ENCODE data around the gene RBM11.
"Not testable (repeated sequence)": the region's sequence is repeated elsewhere in the genome, so short reads cannot be mapped to it uniquely, and the experiment has no call there.

Gene RBM11, protein sequence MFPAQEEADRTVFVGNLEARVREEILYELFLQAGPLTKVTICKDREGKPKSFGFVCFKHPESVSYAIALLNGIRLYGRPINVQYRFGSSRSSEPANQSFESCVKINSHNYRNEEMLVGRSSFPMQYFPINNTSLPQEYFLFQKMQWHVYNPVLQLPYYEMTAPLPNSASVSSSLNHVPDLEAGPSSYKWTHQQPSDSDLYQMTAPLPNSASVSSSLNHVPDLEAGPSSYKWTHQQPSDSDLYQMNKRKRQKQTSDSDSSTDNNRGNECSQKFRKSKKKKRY

DNA sequence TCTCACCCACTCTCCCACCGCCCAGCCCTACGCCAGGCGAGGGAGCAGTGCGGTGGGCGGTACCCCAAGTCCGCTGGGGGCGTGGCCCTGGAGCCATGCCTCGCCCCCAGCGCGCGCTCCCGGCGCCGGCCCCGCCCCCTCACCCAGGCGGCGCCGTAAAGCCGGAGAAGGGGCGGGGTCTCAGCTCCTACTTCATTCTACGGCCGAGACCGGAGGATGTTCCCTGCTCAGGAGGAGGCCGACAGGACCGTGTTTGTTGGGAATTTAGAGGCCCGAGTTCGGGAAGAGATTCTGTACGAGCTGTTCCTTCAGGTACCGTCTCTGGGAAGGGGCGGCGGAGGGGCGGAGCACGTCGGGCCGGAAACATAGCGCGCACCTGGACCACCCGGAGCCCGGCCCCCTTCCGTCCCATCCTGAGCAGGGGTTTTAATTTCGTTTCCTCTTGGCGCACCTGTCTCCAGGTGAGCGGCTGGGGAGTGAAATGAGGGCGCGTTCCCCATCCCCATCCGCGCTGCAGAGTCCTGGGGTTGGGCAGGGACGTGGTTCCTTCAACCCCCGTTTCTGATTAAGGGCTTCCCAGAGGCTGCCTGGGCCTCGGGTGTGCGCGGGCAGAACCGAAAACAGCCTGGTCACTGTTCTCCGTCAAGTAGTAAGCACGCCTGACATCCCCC, at the start of gene RBM11:
TSS of gene RBM11 (plus strand) at position 187 of the 671 bp plus-strand sequence. CDS start at position 217, 30 bp downstream.
- Histone ChIP-seq H3K36me3 (ENCODE audit: control insufficient read depth, insufficient read depth, low read length) (no peaks in the 10 kb centered on the region), H3K9me3 (ENCODE audit: control insufficient read depth, insufficient read depth, low read length) (no peaks in the 10 kb centered on the region), H3K27ac (ENCODE audit: low read length) (no peak within 1 kb of the TSS), H3K27me3 (ENCODE audit: control insufficient read depth, insufficient read depth, low read length) (no peaks in the 10 kb centered on the region), H3K4me3 (ENCODE audit: low read length) (peak within 1 kb of the TSS; percentile 83), H3K4me1 (ENCODE audit: control insufficient read depth, insufficient read depth, low read length) (no peaks in the 10 kb centered on the region)
- WGBS (ENCODE audit: insufficient coverage, insufficient read length), result no CpG with 5 or more reads among the region's 55 CpGs
- peak; percentile 50 for DNase-seq (ENCODE audit: low read depth, low spot score)

- H3K36me3 ChIP-seq (ENCODE audit: control insufficient read depth, insufficient read depth, low read length); H3K27me3 ChIP-seq (ENCODE audit: control insufficient read depth, insufficient read depth, low read length); H3K27ac ChIP-seq (ENCODE audit: low read length); H3K4me3 ChIP-seq (ENCODE audit: low read length); H3K4me1 ChIP-seq (ENCODE audit: control insufficient read depth, insufficient read depth, low read length); DNase-seq (ENCODE audit: low read depth, low spot score); H3K9me3 ChIP-seq (ENCODE audit: control insufficient read depth, insufficient read depth, low read length): not testable (repeated sequence)
- no CpG with 5 or more reads among the region's 16 CpGs for WGBS (ENCODE audit: insufficient coverage, insufficient read length)
Measured at GRCh38 chr21:14166463-14167223, 49.3 kb upstream of the RBM11 start.

DNA sequence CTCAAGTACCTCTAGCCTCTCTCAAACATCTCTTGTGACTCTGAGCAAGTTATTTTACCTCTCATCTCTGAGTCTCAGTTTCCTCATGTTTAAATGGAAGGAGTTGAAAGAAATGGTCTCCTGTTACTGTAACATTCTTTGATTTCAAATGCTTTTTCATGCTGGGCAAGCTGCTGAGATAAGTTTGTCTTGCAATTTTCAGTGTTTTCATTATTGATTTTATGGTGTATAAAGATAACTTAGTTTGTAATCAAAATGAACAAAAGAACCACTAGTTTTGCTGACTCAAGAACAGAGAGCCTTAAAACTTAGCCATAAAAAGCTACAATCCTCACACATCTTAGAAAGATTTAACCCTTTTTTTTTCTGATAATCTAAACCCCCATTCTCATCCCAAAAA, 9.7 kb upstream of the RBM11 start:
- no peaks in the 10 kb centered on the region for H3K4me1 ChIP-seq (ENCODE audit: control insufficient read depth, insufficient read depth, low read length)
- H3K27me3 ChIP-seq (ENCODE audit: control insufficient read depth, insufficient read depth, low read length), result no peaks in the 10 kb centered on the region
- no peak overlapping the region for H3K4me3 ChIP-seq (ENCODE audit: low read length)
- DNase-seq (ENCODE audit: low read depth, low spot score), result no peak
- no peaks in the 10 kb centered on the region for H3K9me3 ChIP-seq (ENCODE audit: control insufficient read depth, insufficient read depth, low read length)
- H3K36me3 ChIP-seq (ENCODE audit: control insufficient read depth, insufficient read depth, low read length), result no peaks in the 10 kb centered on the region
- no peak overlapping the region for H3K27ac ChIP-seq (ENCODE audit: low read length)

DNA sequence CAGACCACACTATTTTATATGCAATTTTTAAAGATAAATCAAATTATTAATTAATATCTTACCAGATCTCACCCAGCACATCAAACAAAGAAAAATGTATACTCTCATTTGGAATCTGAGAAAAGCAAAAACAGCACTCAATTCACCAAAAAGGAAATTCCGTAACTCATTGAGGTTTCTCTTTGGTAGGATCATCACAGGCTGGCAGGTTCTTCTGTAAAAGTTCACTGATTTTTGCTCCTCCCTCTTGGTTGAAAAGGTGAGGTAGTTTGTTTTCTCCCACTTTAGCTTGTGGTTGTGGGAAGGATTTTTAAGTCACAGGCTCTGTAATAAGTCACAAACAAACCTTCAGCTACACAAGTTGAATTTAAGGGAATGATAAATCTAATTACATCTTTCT, 5.2 kb upstream of the RBM11 start, which contains the start of gene LIPI:
TSS of gene LIPI (minus strand) at position 218 of the 400 bp plus-strand sequence. CDS start at position 108, 110 bp downstream.
- no peak within 1 kb of the TSS for H3K27ac ChIP-seq (ENCODE audit: low read length)
- WGBS (ENCODE audit: insufficient coverage, insufficient read length), result no CpG with 5 or more reads among the region's 1 CpG
- no peaks in the 10 kb centered on the region for H3K27me3 ChIP-seq (ENCODE audit: control insufficient read depth, insufficient read depth, low read length)

DNA sequence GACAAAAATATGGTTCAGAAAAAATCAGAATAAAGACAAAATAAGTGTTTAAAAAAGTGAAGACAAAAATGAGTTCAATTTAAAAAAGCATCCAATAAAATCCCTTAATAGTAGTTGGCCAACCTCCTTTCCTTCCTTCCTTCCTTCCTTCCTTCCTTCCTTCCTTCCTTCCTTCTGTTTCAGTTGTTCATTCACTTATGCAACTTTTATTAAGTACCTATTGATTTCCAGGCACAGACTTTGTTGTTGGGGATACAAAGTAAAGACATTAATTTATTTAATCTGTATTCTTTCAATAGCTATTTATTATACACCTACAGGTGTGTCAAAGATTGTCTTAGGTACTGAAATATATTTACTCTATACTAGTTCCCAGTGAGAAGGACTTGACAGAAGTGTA, 2.8 kb upstream of the RBM11 start:
- Histone ChIP-seq H3K27ac (ENCODE audit: low read length) (no peak overlapping the region), H3K4me3 (ENCODE audit: low read length) (no peak overlapping the region), H3K36me3 (ENCODE audit: control insufficient read depth, insufficient read depth, low read length) (no peaks in the 10 kb centered on the region), H3K4me1 (ENCODE audit: control insufficient read depth, insufficient read depth, low read length) (no peaks in the 10 kb centered on the region), H3K27me3 (ENCODE audit: control insufficient read depth, insufficient read depth, low read length) (no peaks in the 10 kb centered on the region), H3K9me3 (ENCODE audit: control insufficient read depth, insufficient read depth, low read length) (no peaks in the 10 kb centered on the region)
- no peak for DNase-seq (ENCODE audit: low read depth, low spot score)

More for the DNA sequence above, 5.2 kb upstream of the RBM11 start, which contains the start of gene LIPI:
- no peaks in the 10 kb centered on the region for H3K9me3 ChIP-seq (ENCODE audit: control insufficient read depth, insufficient read depth, low read length)
- no peak for DNase-seq (ENCODE audit: low read depth, low spot score)
- H3K4me1 ChIP-seq (ENCODE audit: control insufficient read depth, insufficient read depth, low read length), result no peaks in the 10 kb centered on the region
- H3K4me3 ChIP-seq (ENCODE audit: low read length), result no peak within 1 kb of the TSS
- H3K36me3 ChIP-seq (ENCODE audit: control insufficient read depth, insufficient read depth, low read length), result no peaks in the 10 kb centered on the region

DNA sequence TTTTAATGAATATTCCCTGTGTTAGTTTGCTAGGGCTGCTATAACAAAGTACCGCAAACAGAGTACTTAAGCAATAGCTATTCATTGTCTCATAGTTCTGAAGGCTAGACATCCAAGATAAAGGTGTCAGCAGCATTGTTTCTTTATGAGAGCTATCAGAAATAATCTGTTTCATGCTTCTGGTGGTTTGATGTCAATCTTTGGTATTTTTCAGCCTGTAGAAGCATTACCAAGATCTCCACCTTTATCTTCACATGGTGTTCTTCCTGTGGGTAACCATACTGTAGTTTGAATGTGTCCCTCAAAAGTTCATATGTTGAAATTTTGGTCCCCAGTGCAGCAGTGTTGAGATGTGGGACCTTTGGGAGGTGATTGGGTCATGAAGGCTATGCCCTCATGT, 7.4 kb downstream of the RBM11 start:
- H3K36me3 ChIP-seq (ENCODE audit: control insufficient read depth, insufficient read depth, low read length), result no peaks in the 10 kb centered on the region
- no peak overlapping the region for H3K27ac ChIP-seq (ENCODE audit: low read length)
- no peak for DNase-seq (ENCODE audit: low read depth, low spot score)
- H3K4me1 ChIP-seq (ENCODE audit: control insufficient read depth, insufficient read depth, low read length), result no peaks in the 10 kb centered on the region
- no CpG with 5 or more reads among the region's 1 CpG for WGBS (ENCODE audit: insufficient coverage, insufficient read length)
- no peaks in the 10 kb centered on the region for H3K9me3 ChIP-seq (ENCODE audit: control insufficient read depth, insufficient read depth, low read length)
- H3K4me3 ChIP-seq (ENCODE audit: low read length), result no peak overlapping the region
- no peaks in the 10 kb centered on the region for H3K27me3 ChIP-seq (ENCODE audit: control insufficient read depth, insufficient read depth, low read length)

DNA sequence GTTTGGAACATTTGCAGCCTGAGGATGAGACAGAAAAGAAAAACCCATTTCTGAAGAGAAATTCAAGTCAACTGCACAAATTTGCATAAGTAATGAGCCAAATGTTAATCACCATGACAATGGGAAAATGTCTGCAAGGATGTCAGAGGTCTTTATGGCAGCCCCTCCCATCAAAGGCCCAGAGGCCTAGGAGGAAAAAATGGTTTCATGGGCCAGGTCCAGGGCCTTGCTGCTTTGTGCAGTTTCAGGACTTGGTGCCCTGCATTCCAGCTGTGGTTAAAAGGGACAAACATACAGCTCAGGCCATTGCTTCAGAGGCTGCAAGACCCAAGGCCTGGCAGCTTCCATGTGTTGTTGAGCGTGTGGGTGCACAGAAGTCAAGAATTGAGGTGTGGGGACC, 13.4 kb downstream of the RBM11 start:
- no peak for DNase-seq (ENCODE audit: low read depth, low spot score)
- Histone ChIP-seq H3K4me1 (ENCODE audit: control insufficient read depth, insufficient read depth, low read length) (no peaks in the 10 kb centered on the region), H3K27me3 (ENCODE audit: control insufficient read depth, insufficient read depth, low read length) (no peaks in the 10 kb centered on the region), H3K9me3 (ENCODE audit: control insufficient read depth, insufficient read depth, low read length) (no peaks in the 10 kb centered on the region; the same call in 1 of the 2 replicates), H3K36me3 (ENCODE audit: control insufficient read depth, insufficient read depth, low read length) (no peaks in the 10 kb centered on the region), H3K27ac (ENCODE audit: low read length) (no peak overlapping the region), H3K4me3 (ENCODE audit: low read length) (no peak overlapping the region)
- no CpG with 5 or more reads among the region's 1 CpG for WGBS (ENCODE audit: insufficient coverage, insufficient read length)

DNA sequence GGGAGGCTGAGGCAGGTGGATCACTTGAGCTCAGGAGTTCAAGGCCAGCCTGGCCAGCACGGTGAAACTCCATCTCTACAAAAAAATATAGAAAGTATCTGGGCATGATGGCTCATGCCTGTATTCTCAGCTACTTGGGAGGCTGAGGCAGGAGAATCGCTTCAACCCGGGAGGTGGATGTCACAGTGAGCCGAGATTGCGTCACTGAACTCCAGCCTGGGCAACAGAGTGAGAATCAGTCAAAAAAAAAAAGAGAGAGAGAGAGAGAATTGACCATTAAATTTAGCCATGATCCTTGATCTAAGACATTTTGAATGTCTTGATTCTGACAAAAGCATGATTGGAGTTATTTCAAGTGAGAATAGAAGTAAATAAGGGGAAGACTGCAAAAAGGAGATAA, 19.1 kb downstream of the RBM11 start:
- WGBS (ENCODE audit: insufficient coverage, insufficient read length), result no CpG with 5 or more reads among the region's 5 CpGs
- no peaks in the 10 kb centered on the region for H3K36me3 ChIP-seq (ENCODE audit: control insufficient read depth, insufficient read depth, low read length)
- H3K9me3 ChIP-seq (ENCODE audit: control insufficient read depth, insufficient read depth, low read length), result no peaks in the 10 kb centered on the region
- DNase-seq (ENCODE audit: low read depth, low spot score), result no peak
- no peak overlapping the region for H3K27ac ChIP-seq (ENCODE audit: low read length)
- no peaks in the 10 kb centered on the region for H3K4me1 ChIP-seq (ENCODE audit: control insufficient read depth, insufficient read depth, low read length)
- no peaks in the 10 kb centered on the region for H3K27me3 ChIP-seq (ENCODE audit: control insufficient read depth, insufficient read depth, low read length)
- no peak overlapping the region for H3K4me3 ChIP-seq (ENCODE audit: low read length)

GRCh38 chr21:14236180-14236579, 20.2 kb downstream of the RBM11 start:
- H3K36me3 ChIP-seq (ENCODE audit: control insufficient read depth, insufficient read depth, low read length), result no peaks in the 10 kb centered on the region
- no peaks in the 10 kb centered on the region for H3K27me3 ChIP-seq (ENCODE audit: control insufficient read depth, insufficient read depth, low read length)
- no peak for DNase-seq (ENCODE audit: low read depth, low spot score)
- no peaks in the 10 kb centered on the region for H3K4me1 ChIP-seq (ENCODE audit: control insufficient read depth, insufficient read depth, low read length)
- no peak overlapping the region for H3K4me3 ChIP-seq (ENCODE audit: low read length)
- H3K9me3 ChIP-seq (ENCODE audit: control insufficient read depth, insufficient read depth, low read length), result no peaks in the 10 kb centered on the region
- WGBS (ENCODE audit: insufficient coverage, insufficient read length), result no CpG with 5 or more reads among the region's 3 CpGs
- no peak overlapping the region for H3K27ac ChIP-seq (ENCODE audit: low read length)

GRCh38 chr21:14239281-14239680, 23.3 kb downstream of the RBM11 start:
- Histone ChIP-seq H3K27me3 (ENCODE audit: control insufficient read depth, insufficient read depth, low read length) (no peaks in the 10 kb centered on the region), H3K4me1 (ENCODE audit: control insufficient read depth, insufficient read depth, low read length) (no peaks in the 10 kb centered on the region), H3K36me3 (ENCODE audit: control insufficient read depth, insufficient read depth, low read length) (no peaks in the 10 kb centered on the region), H3K9me3 (ENCODE audit: control insufficient read depth, insufficient read depth, low read length) (no peaks in the 10 kb centered on the region), H3K27ac (ENCODE audit: low read length) (no peak overlapping the region), H3K4me3 (ENCODE audit: low read length) (no peak overlapping the region)
- DNase-seq (ENCODE audit: low read depth, low spot score), result no peak
- WGBS (ENCODE audit: insufficient coverage, insufficient read length), result no CpG with 5 or more reads among the region's 2 CpGs
